ENCODE measurements around the gene UTS2R.

The UTS2R gene

DNA sequence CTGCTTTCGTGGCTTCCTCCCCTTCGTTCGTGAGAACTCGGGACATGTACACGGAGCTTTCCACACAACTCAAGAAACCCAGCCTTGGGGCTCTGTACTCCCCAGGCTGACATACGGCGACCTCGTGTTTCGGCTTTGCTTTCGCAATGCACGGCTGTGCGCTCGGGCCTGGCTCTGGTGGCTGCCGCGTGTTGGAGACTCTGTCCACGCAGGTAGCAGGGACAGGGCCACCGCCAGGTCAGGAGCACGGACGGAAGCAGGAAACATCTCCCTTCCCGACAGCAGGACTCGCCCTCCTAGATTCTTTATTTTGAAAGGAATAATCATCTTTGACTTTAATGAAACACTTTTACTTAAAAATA, 17.3 kb downstream of the UTS2R start:
- H3K9me3 ChIP-seq (ENCODE audit: control insufficient read depth, insufficient read depth, low read depth, low read length) = no peaks in the 10 kb centered on the region
- CTCF ChIA-PET = no interaction called here
- no peak for TF ChIP-seq ZFP37 (tag by site-specific recombination; IDR thresholded peaks at IDR 0.05)
- no peak for TF ChIP-seq IKZF3 (tag by site-specific recombination; IDR thresholded peaks at IDR 0.05)
- no peak for TF ChIP-seq ZBTB21 (tag by site-specific recombination; IDR thresholded peaks at IDR 0.05)
- TF ChIP-seq OSR2 (tag by site-specific recombination; IDR thresholded peaks at IDR 0.05) = no peak
- TF ChIP-seq ZSCAN30 (tag by site-specific recombination; IDR thresholded peaks at IDR 0.05) = no peak
- TF ChIP-seq TRIM28 (IDR thresholded peaks at IDR 0.05; ENCODE audit: borderline replicate concordance, low read length) = no peak
- TF ChIP-seq GLIS2 (tag by site-specific recombination; IDR thresholded peaks at IDR 0.05) = no peak
- TF ChIP-seq ZNF560 (tag by site-specific recombination; IDR thresholded peaks at IDR 0.05; ENCODE audit: borderline replicate concordance) = no peak
- TF ChIP-seq ZNF791 (tag by site-specific recombination; IDR thresholded peaks at IDR 0.05) = no peak
- no peak for TF ChIP-seq KLF8 (tag by site-specific recombination; IDR thresholded peaks at IDR 0.05)
- no peak for TF ChIP-seq ZNF624 (tag by site-specific recombination; IDR thresholded peaks at IDR 0.05)
- TF ChIP-seq ZNF530 (tag by site-specific recombination; IDR thresholded peaks at IDR 0.05; ENCODE audit: low read depth) = no peak
- TF ChIP-seq OVOL3 (tag by site-specific recombination; IDR thresholded peaks at IDR 0.05) = no peak
- TF ChIP-seq, protein P1, sequence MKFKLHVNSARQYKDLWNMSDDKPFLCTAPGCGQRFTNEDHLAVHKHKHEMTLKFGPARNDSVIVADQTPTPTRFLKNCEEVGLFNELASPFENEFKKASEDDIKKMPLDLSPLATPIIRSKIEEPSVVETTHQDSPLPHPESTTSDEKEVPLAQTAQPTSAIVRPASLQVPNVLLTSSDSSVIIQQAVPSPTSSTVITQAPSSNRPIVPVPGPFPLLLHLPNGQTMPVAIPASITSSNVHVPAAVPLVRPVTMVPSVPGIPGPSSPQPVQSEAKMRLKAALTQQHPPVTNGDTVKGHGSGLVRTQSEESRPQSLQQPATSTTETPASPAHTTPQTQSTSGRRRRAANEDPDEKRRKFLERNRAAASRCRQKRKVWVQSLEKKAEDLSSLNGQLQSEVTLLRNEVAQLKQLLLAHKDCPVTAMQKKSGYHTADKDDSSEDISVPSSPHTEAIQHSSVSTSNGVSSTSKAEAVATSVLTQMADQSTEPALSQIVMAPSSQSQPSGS (tag by site-specific recombination; IDR thresholded peaks at IDR 0.05; ENCODE audit: low read depth) = no peak
- H3K4me1 ChIP-seq (ENCODE audit: control insufficient read depth, insufficient read depth, low read length) = no peaks in the 10 kb centered on the region
- no peak overlapping the region for H3K27ac ChIP-seq (ENCODE audit: extremely low read depth, low read depth, low read length)
- no peak overlapping the region for H3K4me3 ChIP-seq (ENCODE audit: low read depth, low read length)
- POLR2A ChIA-PET = no interaction called here
- peaks cover 0 to 20% of the 10 kb centered on the region in 2 experiments; a peak in 1 of 3 replicates for H3K36me3 ChIP-seq (ENCODE audit: control insufficient read depth in 2 of 2, insufficient read depth in 1 of 2, low read length in 2 of 2)

DNA sequence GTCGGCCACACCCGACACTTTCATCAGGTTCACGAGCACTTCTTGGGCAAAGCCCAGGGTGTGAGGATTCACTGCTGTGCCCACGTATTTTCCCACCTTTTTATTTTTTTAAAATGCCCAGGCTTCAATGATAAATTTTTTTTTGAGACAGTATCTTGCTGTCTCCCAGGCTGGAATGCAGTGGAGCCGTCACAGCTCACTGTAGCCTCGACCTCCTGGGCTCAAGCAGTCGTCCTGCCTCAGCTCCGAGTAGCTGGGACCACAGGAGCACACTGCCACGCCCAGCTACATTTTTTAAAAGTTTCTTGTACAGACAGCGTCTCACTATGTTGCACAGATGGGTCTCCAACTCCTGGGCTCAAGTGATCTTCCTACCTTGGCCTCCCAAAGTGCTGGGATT, 17.8 kb downstream of the UTS2R start:
- TF ChIP-seq ZNF660 (tag by site-specific recombination; IDR thresholded peaks at IDR 0.05) (no peak), ZSCAN30 (tag by site-specific recombination; IDR thresholded peaks at IDR 0.05) (no peak), ZNF544 (tag by site-specific recombination; IDR thresholded peaks at IDR 0.05) (no peak), ZNF560 (tag by site-specific recombination; IDR thresholded peaks at IDR 0.05; ENCODE audit: borderline replicate concordance) (no peak), BCL11A (tag by site-specific recombination; IDR thresholded peaks at IDR 0.05; ENCODE audit: low read depth) (no peak), ZNF707 (tag by site-specific recombination; IDR thresholded peaks at IDR 0.05) (no peak), IKZF3 (tag by site-specific recombination; IDR thresholded peaks at IDR 0.05) (no peak), ZBTB1 (tag by site-specific recombination; IDR thresholded peaks at IDR 0.05) (no peak), ZBTB21 (tag by site-specific recombination; IDR thresholded peaks at IDR 0.05) (no peak), ZNF391 (tag by site-specific recombination; IDR thresholded peaks at IDR 0.05; ENCODE audit: borderline replicate concordance, low read depth) (no peak), GLI2 (tag by site-specific recombination; IDR thresholded peaks at IDR 0.05; ENCODE audit: borderline replicate concordance, low read depth) (no peak), ZBTB20 (tag by site-specific recombination; IDR thresholded peaks at IDR 0.05) (no peak), ZNF600 (tag by site-specific recombination; IDR thresholded peaks at IDR 0.05) (no peak), GFI1B (tag by site-specific recombination; IDR thresholded peaks at IDR 0.05) (no peak), ZNF664 (tag by site-specific recombination; IDR thresholded peaks at IDR 0.05) (no peak), WT1 (tag by site-specific recombination; IDR thresholded peaks at IDR 0.05) (no peak)
- TF ChIP-seq, protein P2, sequence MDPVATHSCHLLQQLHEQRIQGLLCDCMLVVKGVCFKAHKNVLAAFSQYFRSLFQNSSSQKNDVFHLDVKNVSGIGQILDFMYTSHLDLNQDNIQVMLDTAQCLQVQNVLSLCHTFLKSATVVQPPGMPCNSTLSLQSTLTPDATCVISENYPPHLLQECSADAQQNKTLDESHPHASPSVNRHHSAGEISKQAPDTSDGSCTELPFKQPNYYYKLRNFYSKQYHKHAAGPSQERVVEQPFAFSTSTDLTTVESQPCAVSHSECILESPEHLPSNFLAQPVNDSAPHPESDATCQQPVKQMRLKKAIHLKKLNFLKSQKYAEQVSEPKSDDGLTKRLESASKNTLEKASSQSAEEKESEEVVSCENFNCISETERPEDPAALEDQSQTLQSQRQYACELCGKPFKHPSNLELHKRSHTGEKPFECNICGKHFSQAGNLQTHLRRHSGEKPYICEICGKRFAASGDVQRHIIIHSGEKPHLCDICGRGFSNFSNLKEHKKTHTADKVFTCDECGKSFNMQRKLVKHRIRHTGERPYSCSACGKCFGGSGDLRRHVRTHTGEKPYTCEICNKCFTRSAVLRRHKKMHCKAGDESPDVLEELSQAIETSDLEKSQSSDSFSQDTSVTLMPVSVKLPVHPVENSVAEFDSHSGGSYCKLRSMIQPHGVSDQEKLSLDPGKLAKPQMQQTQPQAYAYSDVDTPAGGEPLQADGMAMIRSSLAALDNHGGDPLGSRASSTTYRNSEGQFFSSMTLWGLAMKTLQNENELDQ (tag by site-specific recombination; IDR thresholded peaks at IDR 0.05; ENCODE audit: low read depth) = no peak
- TF ChIP-seq, protein P3, sequence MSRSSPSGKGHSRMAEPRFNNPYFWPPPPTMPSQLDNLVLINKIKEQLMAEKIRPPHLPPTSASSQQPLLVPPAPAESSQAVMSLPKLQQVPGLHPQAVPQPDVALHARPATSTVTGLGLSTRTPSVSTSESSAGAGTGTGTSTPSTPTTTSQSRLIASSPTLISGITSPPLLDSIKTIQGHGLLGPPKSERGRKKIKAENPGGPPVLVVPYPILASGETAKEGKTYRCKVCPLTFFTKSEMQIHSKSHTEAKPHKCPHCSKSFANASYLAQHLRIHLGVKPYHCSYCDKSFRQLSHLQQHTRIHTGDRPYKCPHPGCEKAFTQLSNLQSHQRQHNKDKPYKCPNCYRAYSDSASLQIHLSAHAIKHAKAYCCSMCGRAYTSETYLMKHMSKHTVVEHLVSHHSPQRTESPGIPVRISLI (tag by site-specific recombination; IDR thresholded peaks at IDR 0.05) = no peak
- TF ChIP-seq, protein P4, sequence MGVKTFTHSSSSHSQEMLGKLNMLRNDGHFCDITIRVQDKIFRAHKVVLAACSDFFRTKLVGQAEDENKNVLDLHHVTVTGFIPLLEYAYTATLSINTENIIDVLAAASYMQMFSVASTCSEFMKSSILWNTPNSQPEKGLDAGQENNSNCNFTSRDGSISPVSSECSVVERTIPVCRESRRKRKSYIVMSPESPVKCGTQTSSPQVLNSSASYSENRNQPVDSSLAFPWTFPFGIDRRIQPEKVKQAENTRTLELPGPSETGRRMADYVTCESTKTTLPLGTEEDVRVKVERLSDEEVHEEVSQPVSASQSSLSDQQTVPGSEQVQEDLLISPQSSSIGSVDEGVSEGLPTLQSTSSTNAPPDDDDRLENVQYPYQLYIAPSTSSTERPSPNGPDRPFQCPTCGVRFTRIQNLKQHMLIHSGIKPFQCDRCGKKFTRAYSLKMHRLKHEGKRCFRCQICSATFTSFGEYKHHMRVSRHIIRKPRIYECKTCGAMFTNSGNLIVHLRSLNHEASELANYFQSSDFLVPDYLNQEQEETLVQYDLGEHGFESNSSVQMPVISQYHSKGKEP (tag by site-specific recombination; IDR thresholded peaks at IDR 0.05) = no peak
- TF ChIP-seq, protein P5, sequence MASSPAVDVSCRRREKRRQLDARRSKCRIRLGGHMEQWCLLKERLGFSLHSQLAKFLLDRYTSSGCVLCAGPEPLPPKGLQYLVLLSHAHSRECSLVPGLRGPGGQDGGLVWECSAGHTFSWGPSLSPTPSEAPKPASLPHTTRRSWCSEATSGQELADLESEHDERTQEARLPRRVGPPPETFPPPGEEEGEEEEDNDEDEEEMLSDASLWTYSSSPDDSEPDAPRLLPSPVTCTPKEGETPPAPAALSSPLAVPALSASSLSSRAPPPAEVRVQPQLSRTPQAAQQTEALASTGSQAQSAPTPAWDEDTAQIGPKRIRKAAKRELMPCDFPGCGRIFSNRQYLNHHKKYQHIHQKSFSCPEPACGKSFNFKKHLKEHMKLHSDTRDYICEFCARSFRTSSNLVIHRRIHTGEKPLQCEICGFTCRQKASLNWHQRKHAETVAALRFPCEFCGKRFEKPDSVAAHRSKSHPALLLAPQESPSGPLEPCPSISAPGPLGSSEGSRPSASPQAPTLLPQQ (tag by site-specific recombination; IDR thresholded peaks at IDR 0.05) = no peak

More for the DNA sequence above, 17.8 kb downstream of the UTS2R start:
- CTCF ChIA-PET = no interaction called here
- H3K4me1 ChIP-seq (ENCODE audit: control insufficient read depth, insufficient read depth, low read length) = no peaks in the 10 kb centered on the region
- no peak overlapping the region for H3K27ac ChIP-seq (ENCODE audit: extremely low read depth, low read depth, low read length)
- POLR2A ChIA-PET = no interaction called here
- no peaks in the 10 kb centered on the region for H3K9me3 ChIP-seq (ENCODE audit: control insufficient read depth, insufficient read depth, low read depth, low read length)
- H3K36me3 ChIP-seq (ENCODE audit: control insufficient read depth in 2 of 2, insufficient read depth in 1 of 2, low read length in 2 of 2) = peaks cover 0 to 20% of the 10 kb centered on the region in 2 experiments; a peak in 1 of 3 replicates
- H3K4me3 ChIP-seq (ENCODE audit: low read depth, low read length) = no peak overlapping the region
